Activated CD8-positive, alpha-beta T cell treated with anti-CD3 and anti-CD28 coated beads for 36 hours (primary cell): ENCODE measurements around the gene PNLIPRP2. TPM values are rescaled to one million over a fixed set of nuclear protein-coding genes. Genes with fewer than 3 reads are reported as not detected.

Experiments
- ATAC-seq: fragments of 200-7000 bp; cut with Tn5 transposase; one replicate; pipeline ENCODE4 v1.10.0; 2021; ENCODE audit warnings: mild to moderate bottlenecking, moderate library complexity
- CTCF ChIA-PET: fragments of 350-600 bp; sonication (Branson Sonifier 250); formaldehyde crosslinking; loops from one replicate; lab custom pipeline; 2021; ENCODE audit warnings: antibody characterized with exemption; lab: Charles Lee
- POLR2A ChIA-PET: fragments of 350-600 bp; sonication (Branson Sonifier 250); formaldehyde crosslinking; loops from one replicate; lab custom pipeline; 2021; ENCODE audit warnings: antibody characterized with exemption; lab: Charles Lee
- DNase-seq: peaks from one replicate; pipeline ENCODE4 v3.0.0-alpha.2; 2020
- H3K27ac Mint-ChIP-seq: one replicate; pipeline ENCODE4 v1.8.0; 2021; ENCODE audit warnings: mild to moderate bottlenecking, mixed read lengths
- H3K27me3 Mint-ChIP-seq: one replicate; pipeline ENCODE4 v1.8.0; 2021; ENCODE audit warnings: mixed read lengths
- H3K36me3 Mint-ChIP-seq: one replicate; pipeline ENCODE4 v1.8.0; 2021; ENCODE audit warnings: low read depth, mixed read lengths
- H3K4me1 Mint-ChIP-seq: one replicate; pipeline ENCODE4 v1.8.0; 2021; ENCODE audit warnings: low read depth, mixed read lengths
- H3K4me3 Mint-ChIP-seq: one replicate; pipeline ENCODE4 v1.8.0; 2021; ENCODE audit warnings: mild to moderate bottlenecking, moderate library complexity, mixed read lengths
- H3K9me3 Mint-ChIP-seq: one replicate; pipeline ENCODE4 v1.8.0; 2021; ENCODE audit warnings: mixed read lengths
- CTCF ChIP-seq: fragments of 200-600 bp; IDR thresholded peaks from one replicate; pipeline ENCODE4 v1.8.0; 2022; ENCODE audit warnings: antibody characterized with exemption, mild to moderate bottlenecking
- intact Hi-C: fragments of 100-400 bp; cut with micrococcal nuclease; formaldehyde crosslinking; loops from one replicate; pipeline ENCODE4 v1.10.0; 2022
- total RNA-seq, 2 experiments: library from RNA; stranded (reverse); gene quantifications; one replicate each; pipeline ENCODE4 v1.2.3, GENCODE V29; 2021

PNLIPRP2 gene
- total RNA-seq, 2 experiments from 2014 or later: not detected

DNA sequence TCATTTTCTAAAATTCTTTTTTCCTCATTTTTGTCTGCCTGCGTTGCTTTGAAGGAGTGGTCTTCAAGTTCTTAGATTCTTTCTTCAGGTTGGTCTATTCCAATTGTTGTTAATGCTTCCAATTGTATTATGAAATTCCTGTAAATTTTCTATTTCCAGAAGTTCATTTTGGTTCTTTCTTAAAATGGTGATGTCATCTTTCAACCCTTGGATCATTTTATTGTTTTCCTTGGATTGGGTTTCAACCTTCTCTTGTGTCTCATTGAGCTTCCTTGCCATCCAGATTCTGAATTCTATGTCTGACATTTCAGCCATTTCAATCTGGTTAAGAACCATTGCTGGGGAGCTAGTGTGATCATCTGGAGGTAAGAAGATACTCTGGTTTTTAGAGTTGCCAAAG lies 33.1 kb downstream of the PNLIPRP2 start:
- ATAC-seq: no peak
- no peaks in the 10 kb centered on the region for H3K4me1 Mint-ChIP-seq

DNA sequence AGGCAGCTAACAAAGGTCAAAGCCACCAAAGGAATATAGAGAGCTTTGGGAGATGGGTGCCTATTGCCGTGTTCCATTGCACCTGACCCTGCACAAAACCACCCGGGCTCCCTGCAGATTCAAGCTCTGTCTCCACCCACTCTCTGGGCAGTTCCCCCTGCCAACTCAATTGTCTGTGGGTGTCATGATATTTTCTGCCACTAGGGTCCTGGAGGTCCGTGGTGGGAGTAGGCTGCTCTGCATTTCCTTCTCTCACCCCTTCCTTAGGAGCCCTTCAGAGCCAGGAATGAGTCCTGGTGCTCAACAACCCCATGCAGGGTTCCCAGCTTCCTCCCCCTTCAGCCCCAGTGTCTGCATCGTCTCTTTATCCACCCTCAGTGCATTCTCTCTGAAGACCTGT lies 34.1 kb downstream of the PNLIPRP2 start:
- POLR2A ChIA-PET: no interaction called here

More for the DNA sequence above, 33.1 kb downstream of the PNLIPRP2 start:
- H3K9me3 Mint-ChIP-seq: no peaks in the 10 kb centered on the region
- no peak overlapping the region for H3K4me3 Mint-ChIP-seq
- CTCF ChIA-PET: interaction anchor here (1.0 kb wide), 1 partner anchor 28 kb away, joined by 4 read pairs; no protein-coding TSS in a partner anchor
- peaks cover 8% of the 10 kb centered on the region for H3K27me3 Mint-ChIP-seq
- POLR2A ChIA-PET: no interaction called here
- no peak for DNase-seq
- intact Hi-C loops: no loop called here
- no peak for TF ChIP-seq CTCF
- no peaks in the 10 kb centered on the region for H3K36me3 Mint-ChIP-seq
- H3K27ac Mint-ChIP-seq: no peak overlapping the region

DNA sequence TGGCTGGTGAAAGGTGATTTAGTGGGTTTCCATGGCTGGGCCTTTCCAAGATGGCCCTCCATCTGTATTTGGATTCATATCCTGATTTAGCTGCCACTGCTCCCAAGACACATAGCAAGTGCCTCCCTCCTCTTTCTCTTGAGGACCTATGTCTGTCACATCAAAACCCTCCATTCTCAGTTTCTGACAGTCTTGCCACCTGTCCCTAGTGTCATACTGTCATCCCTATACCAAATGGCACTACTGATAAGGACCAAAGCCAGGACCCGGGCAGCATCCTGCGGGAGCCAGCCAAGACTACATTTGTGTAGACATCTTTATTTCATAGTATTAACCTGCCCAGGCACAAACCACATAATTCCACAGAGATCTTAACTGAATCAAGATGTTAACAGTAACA lies 34.8 kb downstream of the PNLIPRP2 start:
- Mint-ChIP-seq H3K4me3 (no peak overlapping the region), H3K27me3 (peaks cover 8% of the 10 kb centered on the region), H3K9me3 (no peaks in the 10 kb centered on the region), H3K36me3 (no peaks in the 10 kb centered on the region), H3K4me1 (no peaks in the 10 kb centered on the region), H3K27ac (no peak overlapping the region)
- POLR2A ChIA-PET: no interaction called here
- TF ChIP-seq CTCF: no peak
- intact Hi-C loops: no loop called here
- CTCF ChIA-PET: interaction anchor here (1.6 kb wide), 1 partner anchor 9 kb away, joined by 4 read pairs; no protein-coding TSS in a partner anchor
- ATAC-seq (no peak), DNase-seq (no peak)

More for the DNA sequence above, 34.1 kb downstream of the PNLIPRP2 start:
- DNase-seq: no peak
- Mint-ChIP-seq H3K27ac (no peak overlapping the region), H3K36me3 (no peaks in the 10 kb centered on the region), H3K9me3 (no peaks in the 10 kb centered on the region), H3K4me3 (no peak overlapping the region), H3K4me1 (no peaks in the 10 kb centered on the region), H3K27me3 (peaks cover 8% of the 10 kb centered on the region)
- peak; percentile 13 for TF ChIP-seq CTCF
- CTCF ChIA-PET: interaction anchor here (1.0 to 1.6 kb wide), 2 partner anchors 8 to 27 kb away, joined by 4 read pairs; no protein-coding TSS in a partner anchor
- ATAC-seq: no peak
- intact Hi-C loops: no loop called here

GRCh38 chr10:116656044-116656443 lies 35.3 kb downstream of the PNLIPRP2 start:
- Mint-ChIP-seq H3K36me3 (no peaks in the 10 kb centered on the region), H3K27ac (no peak overlapping the region), H3K4me3 (no peak overlapping the region), H3K4me1 (no peaks in the 10 kb centered on the region), H3K27me3 (peaks cover 8% of the 10 kb centered on the region), H3K9me3 (no peaks in the 10 kb centered on the region)
- ChIA-PET POLR2A (no interaction called here), CTCF (interaction anchor here (0.8 kb wide), 1 partner anchor 26 kb away, joined by 3 read pairs; no protein-coding TSS in a partner anchor)
- ATAC-seq (no peak), DNase-seq (no peak)
- TF ChIP-seq CTCF: no peak
- intact Hi-C loops: no loop called here

DNA sequence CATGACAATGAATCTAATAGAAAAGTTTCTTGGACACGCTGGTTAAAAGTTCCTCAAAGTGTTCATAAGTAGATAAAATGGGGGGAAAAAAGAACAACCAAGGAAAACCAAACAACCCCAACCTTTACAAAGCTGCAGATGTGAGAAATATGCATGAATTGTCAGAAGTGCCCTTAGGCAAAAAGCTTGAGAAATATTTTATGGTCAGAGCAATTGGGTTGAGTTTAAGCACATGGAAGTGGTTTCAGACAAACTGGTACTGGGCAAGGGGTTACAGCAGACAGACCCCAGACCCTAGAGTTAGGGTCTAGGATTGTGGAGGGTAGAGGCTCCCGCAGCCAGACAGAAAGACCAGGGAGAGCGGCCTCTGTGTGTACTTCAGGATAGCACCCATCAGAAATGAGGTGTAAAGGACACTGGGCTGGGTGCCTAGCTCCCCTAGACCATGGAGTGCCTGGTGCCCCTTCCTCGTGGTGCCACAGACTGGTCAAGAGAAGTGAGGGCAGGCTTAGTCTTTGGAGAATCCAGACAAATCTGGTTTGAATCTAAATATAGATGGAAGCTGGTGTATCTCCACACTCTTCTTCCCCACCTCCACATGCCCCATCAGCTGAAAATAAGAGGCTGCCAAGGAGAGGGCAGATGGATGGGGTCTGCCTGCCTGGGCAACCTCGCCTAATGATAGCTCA lies 37.3 kb downstream of the PNLIPRP2 start:
- no peaks in the 10 kb centered on the region for H3K36me3 Mint-ChIP-seq
- ChIA-PET POLR2A (no interaction called here), CTCF (no interaction called here)
- intact Hi-C loops: no loop called here
- H3K27me3 Mint-ChIP-seq: peaks cover 8% of the 10 kb centered on the region
- H3K4me3 Mint-ChIP-seq: no peak overlapping the region
- no peaks in the 10 kb centered on the region for H3K4me1 Mint-ChIP-seq
- no peak for DNase-seq
- H3K27ac Mint-ChIP-seq: no peak overlapping the region
- TF ChIP-seq CTCF: no peak
- no peak for ATAC-seq
- no peaks in the 10 kb centered on the region for H3K9me3 Mint-ChIP-seq
